Right cardiac atrium (tissue), 5 donors: Measurements from ENCODE around the gene DNM1L. TPM values are rescaled to one million over a fixed set of nuclear protein-coding genes. Genes with fewer than 3 reads are reported as not detected.
A peak's percentile ranks its signal among the peaks of the same experiment; 100 is the strongest.

Experiments
- ATAC-seq, 2 donors: fragments of 200-7000 bp; cut with Tn5 transposase; one replicate each; pipeline versions ENCODE4 v1.8.0 to v1.9.1; 2020; ENCODE audit warnings: moderate library complexity in 2 of 2, mild to moderate bottlenecking in 1 of 2
- DNase-seq, 3 donors: peaks; one replicate each; pipeline ENCODE4 v3.0.0-alpha.2; 2020
- H3K27ac ChIP-seq: one replicate; pipeline ENCODE4 v1.5.1; 2013; ENCODE audit warnings: mild to moderate bottlenecking, low read length, control low read depth, moderate library complexity
- H3K27me3 ChIP-seq: one replicate; pipeline ENCODE4 v1.6.1; 2013; ENCODE audit not compliant: control insufficient read depth, insufficient read depth
- H3K4me1 ChIP-seq: one replicate; pipeline ENCODE4 v1.6.1; 2013; ENCODE audit warnings: low read length; ENCODE audit not compliant: control insufficient read depth, insufficient read depth
- H3K4me3 ChIP-seq: one replicate; pipeline ENCODE4 v1.5.1; 2013; ENCODE audit warnings: low read length, control low read depth
- H3K9me3 ChIP-seq: one replicate; pipeline ENCODE4 v1.6.1; 2013; ENCODE audit warnings: low read length; ENCODE audit not compliant: control insufficient read depth
- whole genome bisulfite sequencing: extraction: QIAGEN DNeasy Blood & Tissue Kit; methylation state at CpG from one replicate; pipeline ENCODE4 v1.1.7; 2013; 5-methylcytosine and 5-hydroxymethylcytosine counted together
- intact Hi-C, 4 donors: fragments of 100-400 bp; cut with DNase I; formaldehyde crosslinking; loops; one replicate each; pipeline versions ENCODE4 v1.11.0 to v1.14.0; 2022 to 2023
- polyA plus RNA-seq: library from polyadenylated mRNA; stranded (reverse); fragments of 200-250 nt; gene quantifications from one replicate; pipeline ENCODE4 v1.2.3, GENCODE V29; 2013
- total RNA-seq, 4 donors: library from RNA; stranded (reverse); fragmentation: NEBNext Ultra II Directional; extraction: Animal tissue kit (Norgen Biotek cat#: 25700); gene quantifications; one replicate each; pipeline ENCODE4 v1.2.1, GENCODE V29; 2021
- donor health status: healthy with polysubstance abuse.
- donor health status: DM: no; HTN: yes; CAD: no.
- donor health status: DM: no; HTN: no; CAD: no.
- donor health status: DM: no; HTN: yes; CAD: no; lungs with severe emphysema.
- donor health status: DM: yes; HTN: yes; CAD: no.

Gene DNM1L
- total and polyA plus RNA-seq, 5 donors = 41.7 to 73.0 (median 61.2) TPM

GRCh38 chr12:32666018-32666417 lies 13.1 kb upstream of the DNM1L start:
- H3K27ac ChIP-seq = no peak overlapping the region
- no peaks in the 10 kb centered on the region for H3K27me3 ChIP-seq
- intact Hi-C loops = loop anchor here in 1 of 4 donors (10.0 kb wide), 1 partner anchor 211 kb away; no protein-coding TSS in a partner anchor
- no peak for ATAC-seq
- WGBS = 87% methylated on average over 14 of the region's 14 CpGs
- DNase-seq = no peak
- peaks cover 4% of the 10 kb centered on the region for H3K4me1 ChIP-seq
- H3K4me3 ChIP-seq = no peak overlapping the region
- H3K9me3 ChIP-seq = no peaks in the 10 kb centered on the region

GRCh38 chr12:32669584-32669983 lies 9.5 kb upstream of the DNM1L start:
- no peak for DNase-seq
- Histone ChIP-seq H3K9me3 (no peaks in the 10 kb centered on the region), H3K4me3 (no peak overlapping the region), H3K4me1 (no peaks in the 10 kb centered on the region), H3K27ac (no peak overlapping the region), H3K27me3 (no peaks in the 10 kb centered on the region)
- WGBS = 100% methylated on average over 1 of the region's 1 CpG
- ATAC-seq = no peak
- intact Hi-C loops = loop anchor here in 1 of 4 donors (10.0 kb wide), 1 partner anchor 215 kb away; no protein-coding TSS in a partner anchor

- H3K27me3 ChIP-seq = no peaks in the 10 kb centered on the region
- ATAC-seq (peak; percentile 77 to 85), DNase-seq (no peak)
- H3K4me3 ChIP-seq = no peak overlapping the region
- H3K9me3 ChIP-seq = no peaks in the 10 kb centered on the region
- no peaks in the 10 kb centered on the region for H3K4me1 ChIP-seq
- intact Hi-C loops = loop anchor here in 3 of 4 donors (5.0 kb wide), 2 partner anchors 215 to 305 kb away; no protein-coding TSS in a partner anchor
- H3K27ac ChIP-seq = no peak overlapping the region
- WGBS = 39% methylated on average over 11 of the region's 11 CpGs
Observed at GRCh38 chr12:32671930-32672780, 6.9 kb upstream of the DNM1L start.

- intact Hi-C loops = no loop called here
- H3K4me3 ChIP-seq = peak overlapping the region; percentile 77
- WGBS = under 1% methylated on average over 14 of the region's 14 CpGs
- H3K9me3 ChIP-seq = no peaks in the 10 kb centered on the region
- DNase-seq = no peak
- no peaks in the 10 kb centered on the region for H3K27me3 ChIP-seq
- peak overlapping the region; percentile 88 for H3K27ac ChIP-seq
- H3K4me1 ChIP-seq = no peaks in the 10 kb centered on the region
- no peak for ATAC-seq
Observed at GRCh38 chr12:32679920-32680237, 778 bp downstream of the DNM1L start.

- DNase-seq = no peak
- H3K4me1 ChIP-seq = no peaks in the 10 kb centered on the region
- no peak overlapping the region for H3K27ac ChIP-seq
- no peak for ATAC-seq
- no peaks in the 10 kb centered on the region for H3K9me3 ChIP-seq
- intact Hi-C loops = no loop called here
- H3K4me3 ChIP-seq = no peak overlapping the region
- no peaks in the 10 kb centered on the region for H3K27me3 ChIP-seq
Observed at GRCh38 chr12:32680787-32681186, 1.7 kb downstream of the DNM1L start.

GRCh38 chr12:32681272-32681671 lies 2.2 kb downstream of the DNM1L start:
- DNase-seq = no peak
- H3K4me1 ChIP-seq = no peaks in the 10 kb centered on the region
- H3K27me3 ChIP-seq = no peaks in the 10 kb centered on the region
- no peaks in the 10 kb centered on the region for H3K9me3 ChIP-seq
- no peak overlapping the region for H3K4me3 ChIP-seq
- WGBS = 89% methylated on average over 11 of the region's 11 CpGs
- no peak overlapping the region for H3K27ac ChIP-seq
- ATAC-seq = no peak
- intact Hi-C loops = no loop called here

- H3K27me3 ChIP-seq = no peaks in the 10 kb centered on the region
- H3K4me3 ChIP-seq = no peak overlapping the region
- 94% methylated on average over 1 of the region's 1 CpG for WGBS
- no peak for ATAC-seq
- no peak for DNase-seq
- H3K4me1 ChIP-seq = peaks cover 1% of the 10 kb centered on the region
- H3K9me3 ChIP-seq = no peaks in the 10 kb centered on the region
- intact Hi-C loops = no loop called here
- no peak overlapping the region for H3K27ac ChIP-seq
Observed at GRCh38 chr12:32686340-32686739, 7.2 kb downstream of the DNM1L start.

- intact Hi-C loops = no loop called here
Observed at GRCh38 chr12:32688786-32689185, 9.7 kb downstream of the DNM1L start.

GRCh38 chr12:32690927-32691326 lies 11.8 kb downstream of the DNM1L start:
- ATAC-seq = no peak
- H3K9me3 ChIP-seq = no peaks in the 10 kb centered on the region
- H3K27ac ChIP-seq = no peak overlapping the region
- H3K4me1 ChIP-seq = peaks cover 1% of the 10 kb centered on the region
- intact Hi-C loops = no loop called here
- H3K27me3 ChIP-seq = no peaks in the 10 kb centered on the region
- 96% methylated on average over 8 of the region's 8 CpGs for WGBS
- no peak for DNase-seq
- H3K4me3 ChIP-seq = no peak overlapping the region

More at GRCh38 chr12:32688786-32689185, 9.7 kb downstream of the DNM1L start:
- DNase-seq (no peak), ATAC-seq (no peak)
- Histone ChIP-seq H3K4me3 (no peak overlapping the region), H3K27me3 (no peaks in the 10 kb centered on the region), H3K9me3 (no peaks in the 10 kb centered on the region), H3K4me1 (peaks cover 1% of the 10 kb centered on the region), H3K27ac (no peak overlapping the region)

- DNase-seq = no peak
- ATAC-seq = no peak
- no peaks in the 10 kb centered on the region for H3K9me3 ChIP-seq
- peaks cover 1% of the 10 kb centered on the region for H3K4me1 ChIP-seq
- intact Hi-C loops = no loop called here
- H3K27ac ChIP-seq = no peak overlapping the region
- WGBS = 68% methylated on average over 1 of the region's 1 CpG
- H3K27me3 ChIP-seq = no peaks in the 10 kb centered on the region
- no peak overlapping the region for H3K4me3 ChIP-seq
Observed at GRCh38 chr12:32692358-32692757, 13.3 kb downstream of the DNM1L start.

GRCh38 chr12:32693036-32693435 lies 13.9 kb downstream of the DNM1L start:
- Histone ChIP-seq H3K4me3 (no peak overlapping the region), H3K27me3 (no peaks in the 10 kb centered on the region), H3K4me1 (peaks cover 1% of the 10 kb centered on the region), H3K9me3 (no peaks in the 10 kb centered on the region), H3K27ac (no peak overlapping the region)
- DNase-seq = no peak
- no peak for ATAC-seq
- intact Hi-C loops = no loop called here
- 92% methylated on average over 1 of the region's 1 CpG for WGBS
